Keratinocyte (primary cell): Measurements from ENCODE around the gene MSANTD2.

Experiments used
- EZH2 ChIP-seq: IDR thresholded peaks from one replicate; pipeline ENCODE4 v1.6.1; 2012; ENCODE audit warnings: inconsistent platforms, mild to moderate bottlenecking, low read length, moderate library complexity
- TF ChIP-seq, protein P1 (sequence below), 3 experiments: IDR thresholded peaks in 1 of 3; conservative IDR thresholded peaks in 1 of 3; optimal IDR thresholded peaks in 1 of 3; 2 replicates in 2 of 3; 3 replicates in 1 of 3; pipeline versions ENCODE3 to v1.5.1; 2011; ENCODE audit warnings: low read length in 3 of 3, mild to moderate bottlenecking in 3 of 3, moderate library complexity in 2 of 3, control low read depth in 1 of 3, inconsistent platforms in 1 of 3; ENCODE audit not compliant: insufficient read depth in 2 of 3; ENCODE audit errors: extremely low read depth in 1 of 3

GRCh38 chr11:124757320-124757719 lies 42.9 kb downstream of the MSANTD2 start:
- TF ChIP-seq, protein P1, sequence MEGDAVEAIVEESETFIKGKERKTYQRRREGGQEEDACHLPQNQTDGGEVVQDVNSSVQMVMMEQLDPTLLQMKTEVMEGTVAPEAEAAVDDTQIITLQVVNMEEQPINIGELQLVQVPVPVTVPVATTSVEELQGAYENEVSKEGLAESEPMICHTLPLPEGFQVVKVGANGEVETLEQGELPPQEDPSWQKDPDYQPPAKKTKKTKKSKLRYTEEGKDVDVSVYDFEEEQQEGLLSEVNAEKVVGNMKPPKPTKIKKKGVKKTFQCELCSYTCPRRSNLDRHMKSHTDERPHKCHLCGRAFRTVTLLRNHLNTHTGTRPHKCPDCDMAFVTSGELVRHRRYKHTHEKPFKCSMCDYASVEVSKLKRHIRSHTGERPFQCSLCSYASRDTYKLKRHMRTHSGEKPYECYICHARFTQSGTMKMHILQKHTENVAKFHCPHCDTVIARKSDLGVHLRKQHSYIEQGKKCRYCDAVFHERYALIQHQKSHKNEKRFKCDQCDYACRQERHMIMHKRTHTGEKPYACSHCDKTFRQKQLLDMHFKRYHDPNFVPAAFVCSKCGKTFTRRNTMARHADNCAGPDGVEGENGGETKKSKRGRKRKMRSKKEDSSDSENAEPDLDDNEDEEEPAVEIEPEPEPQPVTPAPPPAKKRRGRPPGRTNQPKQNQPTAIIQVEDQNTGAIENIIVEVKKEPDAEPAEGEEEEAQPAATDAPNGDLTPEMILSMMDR (optimal IDR thresholded peaks at IDR 0.05 in 1 of 3, IDR thresholded peaks at IDR 0.05 in 1 of 3, conservative IDR thresholded peaks at IDR 0.05 in 1 of 3; ENCODE audit: extremely low read depth in 1 of 3, insufficient read depth in 2 of 3, low read length in 3 of 3) = no peak
- no peak for TF ChIP-seq EZH2
